Caco-2 (cell line): ENCODE data around the gene CRMP1. TPM values are rescaled to one million over a fixed set of nuclear protein-coding genes. Genes with fewer than 3 reads are reported as not detected.

ENCODE experiments used
- BruUV-seq: library from RNA; stranded (reverse); fragments of 400-500 nt; replicated peaks from 2 replicates; lab custom pipeline; 2021; lab: Mats Ljungman, UMichigan
- CTCF ChIA-PET: fragments of 300-600 bp; sonication (Branson Sonifier 250); formaldehyde crosslinking; loops from one replicate; lab custom pipeline; 2022; ENCODE audit warnings: antibody characterized with exemption; lab: Charles Lee
- POLR2A ChIA-PET: fragments of 300-600 bp; sonication (Branson Sonifier 250); formaldehyde crosslinking; loops from one replicate; lab custom pipeline; 2022; ENCODE audit warnings: antibody characterized with exemption; lab: Charles Lee
- DNase-seq, 2 experiments: peaks; one replicate each; pipeline versions ENCODE4 v3.0.0 to v3.0.0-alpha.2; 2020 to 2022
- H3K27me3 ChIP-seq: replicated peaks from 2 replicates; pipeline ENCODE4 v1.6.0; 2011; ENCODE audit warnings: low read length; ENCODE audit not compliant: control insufficient read depth, insufficient read depth
- H3K36me3 ChIP-seq: 2 replicates; pipeline ENCODE4 v1.5.1; 2011; ENCODE audit warnings: low read length; ENCODE audit not compliant: control insufficient read depth, insufficient read depth
- H3K4me1 ChIP-seq: fragments of 250-450 bp; sonication (Bioruptor Pico); 2 replicates; pipeline ENCODE4 v1.5.1; 2020; ENCODE audit warnings: mild to moderate bottlenecking
- H3K4me3 ChIP-seq: 2 replicates; pipeline ENCODE4 v1.5.1; 2011; ENCODE audit warnings: low read depth, mild to moderate bottlenecking, control low read depth, low read length
- H3K9me3 ChIP-seq: fragments of 250-450 bp; sonication (Bioruptor Pico); 2 replicates; pipeline ENCODE4 v1.5.1; 2020; ENCODE audit warnings: mild to moderate bottlenecking, moderate library complexity
- H3K27ac Mint-ChIP-seq: one replicate; pipeline ENCODE4 v1.8.0; 2022; ENCODE audit warnings: mixed read lengths; ENCODE audit not compliant: unreplicated experiment
- H3K27me3 Mint-ChIP-seq: one replicate; pipeline ENCODE4 v1.8.0; 2022; ENCODE audit warnings: mixed read lengths; ENCODE audit not compliant: insufficient read depth, unreplicated experiment
- H3K36me3 Mint-ChIP-seq: one replicate; pipeline ENCODE4 v1.8.0; 2022; ENCODE audit warnings: mild to moderate bottlenecking, mixed read lengths; ENCODE audit not compliant: insufficient read depth, unreplicated experiment
- H3K4me1 Mint-ChIP-seq: one replicate; pipeline ENCODE4 v1.8.0; 2022; ENCODE audit warnings: low read depth, mixed read lengths; ENCODE audit not compliant: unreplicated experiment
- H3K4me3 Mint-ChIP-seq: one replicate; pipeline ENCODE4 v1.8.0; 2022; ENCODE audit warnings: mild to moderate bottlenecking, moderate library complexity, mixed read lengths; ENCODE audit not compliant: unreplicated experiment
- H3K9me3 Mint-ChIP-seq: one replicate; pipeline ENCODE4 v1.8.0; 2022; ENCODE audit warnings: mixed read lengths; ENCODE audit not compliant: unreplicated experiment
- intact Hi-C: fragments of 100-400 bp; cut with micrococcal nuclease; formaldehyde crosslinking; loops from one replicate; pipeline ENCODE4 v1.10.0; 2022; ENCODE audit not compliant: unreplicated experiment
- total RNA-seq: library from RNA; stranded (reverse); gene quantifications from 2 replicates; pipeline ENCODE4 v1.2.3, GENCODE V29; 2022
- TF ChIP-seq, protein P1 (sequence below), 2 experiments: fragments of 200-600 bp in 1 of 2; IDR thresholded peaks; 1 replicate in 1 of 2; 2 replicates in 1 of 2; pipeline versions ENCODE4 v1.5.1 to v1.8.0; 2011 to 2022; ENCODE audit warnings: antibody characterized with exemption in 1 of 2, control low read depth in 1 of 2, inconsistent platforms in 1 of 2, low read depth in 1 of 2, low read length in 1 of 2, mild to moderate bottlenecking in 1 of 2, moderate library complexity in 1 of 2; ENCODE audit not compliant: insufficient read depth in 1 of 2, severe bottlenecking in 1 of 2, unreplicated experiment in 1 of 2

The CRMP1 gene
- total RNA-seq, 1 experiment from 2014 or later = not detected

DNA sequence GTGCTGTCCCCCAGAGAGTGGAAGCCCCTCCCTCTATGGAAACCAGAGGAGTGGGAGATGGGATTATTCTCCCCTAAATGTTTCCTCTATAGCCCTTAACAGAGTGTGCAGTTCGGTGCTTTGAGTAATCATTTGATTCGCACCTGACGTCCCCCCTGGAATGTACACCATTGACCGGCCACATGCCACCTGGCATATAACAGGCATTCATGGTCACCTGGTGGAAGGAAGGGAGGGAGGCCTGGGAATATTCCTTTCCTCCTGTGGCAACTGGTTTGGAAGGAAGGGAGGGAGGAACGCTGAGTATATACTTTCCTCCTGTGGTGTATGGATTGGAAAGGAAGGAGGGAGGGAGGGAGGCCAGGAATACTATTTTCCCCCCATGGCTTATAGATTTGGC, 77.2 kb downstream of the CRMP1 start:
- H3K36me3 ChIP-seq = no peaks in the 10 kb centered on the region
- TF ChIP-seq, protein P1, sequence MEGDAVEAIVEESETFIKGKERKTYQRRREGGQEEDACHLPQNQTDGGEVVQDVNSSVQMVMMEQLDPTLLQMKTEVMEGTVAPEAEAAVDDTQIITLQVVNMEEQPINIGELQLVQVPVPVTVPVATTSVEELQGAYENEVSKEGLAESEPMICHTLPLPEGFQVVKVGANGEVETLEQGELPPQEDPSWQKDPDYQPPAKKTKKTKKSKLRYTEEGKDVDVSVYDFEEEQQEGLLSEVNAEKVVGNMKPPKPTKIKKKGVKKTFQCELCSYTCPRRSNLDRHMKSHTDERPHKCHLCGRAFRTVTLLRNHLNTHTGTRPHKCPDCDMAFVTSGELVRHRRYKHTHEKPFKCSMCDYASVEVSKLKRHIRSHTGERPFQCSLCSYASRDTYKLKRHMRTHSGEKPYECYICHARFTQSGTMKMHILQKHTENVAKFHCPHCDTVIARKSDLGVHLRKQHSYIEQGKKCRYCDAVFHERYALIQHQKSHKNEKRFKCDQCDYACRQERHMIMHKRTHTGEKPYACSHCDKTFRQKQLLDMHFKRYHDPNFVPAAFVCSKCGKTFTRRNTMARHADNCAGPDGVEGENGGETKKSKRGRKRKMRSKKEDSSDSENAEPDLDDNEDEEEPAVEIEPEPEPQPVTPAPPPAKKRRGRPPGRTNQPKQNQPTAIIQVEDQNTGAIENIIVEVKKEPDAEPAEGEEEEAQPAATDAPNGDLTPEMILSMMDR (IDR thresholded peaks at IDR 0.05; ENCODE audit: insufficient read depth in 1 of 2, low read depth in 1 of 2, low read length in 1 of 2, severe bottlenecking in 1 of 2, unreplicated experiment in 1 of 2) = no peak
- POLR2A ChIA-PET = no interaction called here
- no peaks in the 10 kb centered on the region for H3K9me3 ChIP-seq
- no peaks in the 10 kb centered on the region for H3K4me1 ChIP-seq
- no peaks in the 10 kb centered on the region; the same call in 1 of the 2 replicates for H3K27me3 ChIP-seq
- Mint-ChIP-seq H3K27ac (no peak overlapping the region), H3K36me3 (no peaks in the 10 kb centered on the region), H3K9me3 (no peaks in the 10 kb centered on the region), H3K4me3 (no peak overlapping the region), H3K27me3 (peaks cover 9% of the 10 kb centered on the region), H3K4me1 (no peaks in the 10 kb centered on the region)
- intact Hi-C loops = no loop called here
- no peak overlapping the region for H3K4me3 ChIP-seq
- CTCF ChIA-PET = no interaction called here
- no peak for DNase-seq
- BruUV-seq = no TSS peak

DNA sequence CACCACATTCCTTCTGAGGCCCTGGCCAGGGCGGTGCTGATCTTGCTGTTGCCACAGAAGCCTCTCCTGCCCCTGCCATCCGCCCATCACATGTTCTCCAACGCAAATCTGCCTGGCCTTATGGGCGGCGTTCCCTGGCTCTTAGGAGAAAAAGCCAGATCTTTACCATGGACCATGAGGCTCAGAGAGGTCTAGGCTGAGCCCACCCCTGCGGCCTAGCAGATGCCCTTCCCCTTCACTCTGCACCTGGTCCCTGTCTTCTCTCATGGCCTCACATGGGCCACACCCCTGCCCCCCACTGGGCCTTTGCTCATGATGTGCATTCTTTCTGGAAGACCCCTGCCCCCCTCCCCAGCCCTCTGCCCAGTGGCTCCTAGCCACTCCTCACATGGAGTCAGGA, 78.5 kb downstream of the CRMP1 start:
- H3K36me3 ChIP-seq = no peaks in the 10 kb centered on the region
- no peaks in the 10 kb centered on the region for H3K4me1 Mint-ChIP-seq

DNA sequence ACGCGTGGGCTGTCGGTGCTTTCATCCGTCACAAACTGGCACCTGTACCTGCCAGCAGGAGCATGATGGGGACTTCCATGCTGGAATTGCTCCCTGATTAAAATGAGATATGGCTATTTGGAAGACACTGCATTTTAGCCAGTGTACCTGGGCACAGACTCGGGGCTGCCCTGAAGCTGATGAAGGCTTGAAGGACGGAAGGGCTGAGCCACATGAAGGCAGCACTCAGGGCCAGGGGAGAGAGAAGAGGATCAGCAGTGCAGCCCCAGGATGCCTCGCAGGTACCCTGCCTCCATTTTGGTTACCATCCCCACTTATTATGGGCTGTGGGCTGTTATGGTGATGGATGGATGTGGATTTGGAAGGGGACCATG, 79.0 kb downstream of the CRMP1 start:
- Histone ChIP-seq H3K27me3 (no peaks in the 10 kb centered on the region; the same call in 1 of the 2 replicates), H3K4me3 (no peak overlapping the region), H3K36me3 (no peaks in the 10 kb centered on the region), H3K4me1 (no peaks in the 10 kb centered on the region), H3K9me3 (no peaks in the 10 kb centered on the region)
- TF ChIP-seq, protein P1 (IDR thresholded peaks at IDR 0.05; ENCODE audit: insufficient read depth in 1 of 2, low read depth in 1 of 2, low read length in 1 of 2, severe bottlenecking in 1 of 2, unreplicated experiment in 1 of 2) = no peak
- no peak for DNase-seq
- Mint-ChIP-seq H3K27me3 (peaks cover 5% of the 10 kb centered on the region), H3K4me3 (no peak overlapping the region), H3K36me3 (no peaks in the 10 kb centered on the region), H3K4me1 (no peaks in the 10 kb centered on the region), H3K27ac (no peak overlapping the region), H3K9me3 (no peaks in the 10 kb centered on the region)
- ChIA-PET POLR2A (no interaction called here), CTCF (interaction anchor here (1.2 kb wide), 1 partner anchor 354 kb away, joined by 3 read pairs; no protein-coding TSS in a partner anchor)
- BruUV-seq = no TSS peak
- intact Hi-C loops = loop anchor here (1.0 to 2.0 kb wide), 2 partner anchors 763 to 819 kb away; partner anchors contain the start of gene STK32B

More for the DNA sequence above, 78.5 kb downstream of the CRMP1 start:
- no TSS peak for BruUV-seq
- no peaks in the 10 kb centered on the region for H3K36me3 Mint-ChIP-seq
- ChIA-PET CTCF (no interaction called here), POLR2A (no interaction called here)
- no peaks in the 10 kb centered on the region for H3K9me3 Mint-ChIP-seq
- H3K27me3 ChIP-seq = no peaks in the 10 kb centered on the region; the same call in 1 of the 2 replicates
- H3K27me3 Mint-ChIP-seq = peaks cover 5% of the 10 kb centered on the region
- H3K4me3 Mint-ChIP-seq = no peak overlapping the region
- H3K27ac Mint-ChIP-seq = no peak overlapping the region
- H3K4me1 ChIP-seq = no peaks in the 10 kb centered on the region
- TF ChIP-seq, protein P1 (IDR thresholded peaks at IDR 0.05; ENCODE audit: insufficient read depth in 1 of 2, low read depth in 1 of 2, low read length in 1 of 2, severe bottlenecking in 1 of 2, unreplicated experiment in 1 of 2) = no peak
- H3K4me3 ChIP-seq = no peak overlapping the region
- no peaks in the 10 kb centered on the region for H3K9me3 ChIP-seq
- intact Hi-C loops = no loop called here
- DNase-seq = no peak
